HUDEP-2 (cell line): ENCODE results near the gene CLCN7.

Source experiments
- DNase-seq, 76 experiments: peaks; one replicate each; lab custom pipeline; 2025; ENCODE audit not compliant: unreplicated experiment in 76 of 76; lab: John Stamatoyannopoulos, UW

CLCN7 gene

GRCh38 chr16:1474796-1475551 lies at the start of gene CLCN7:
CLCN7 (minus strand) TSS chr16:1475028; CDS start chr16:1474974, 54 bp downstream.
- peak in 73 of 76 experiments; percentile 23 to 90 (median 76) for DNase-seq

- no peak for DNase-seq
These were observed 49.5 kb upstream of the CLCN7 start for GRCh38 chr16:1524366-1524765.

- DNase-seq = no peak
These were observed 48.9 kb upstream of the CLCN7 start for GRCh38 chr16:1523581-1524245.

- no peak for DNase-seq
These were observed 45.6 kb upstream of the CLCN7 start for GRCh38 chr16:1520461-1520860.

GRCh38 chr16:1519831-1520230 lies 45.0 kb upstream of the CLCN7 start:
- DNase-seq = no peak

- no peak for DNase-seq
These were observed 43.9 kb upstream of the CLCN7 start for GRCh38 chr16:1518626-1519135.

- no peak for DNase-seq
These were observed 39.7 kb upstream of the CLCN7 start for GRCh38 chr16:1514507-1514906.

- DNase-seq = no peak
These were observed 37.9 kb upstream of the CLCN7 start for GRCh38 chr16:1512774-1513173.

- DNase-seq = no peak
These were observed 37.1 kb upstream of the CLCN7 start for GRCh38 chr16:1511662-1512569.

GRCh38 chr16:1510941-1511351 lies 36.1 kb upstream of the CLCN7 start:
- no peak for DNase-seq

- DNase-seq = no peak
These were observed 35.4 kb upstream of the CLCN7 start for GRCh38 chr16:1510272-1510671.

GRCh38 chr16:1509307-1510221 lies 34.7 kb upstream of the CLCN7 start:
- DNase-seq = no peak

- DNase-seq = no peak
These were observed 33.8 kb upstream of the CLCN7 start for GRCh38 chr16:1508494-1509187.

GRCh38 chr16:1506494-1507213 lies 31.8 kb upstream of the CLCN7 start:
- DNase-seq = no peak

- DNase-seq = no peak
These were observed 31.1 kb upstream of the CLCN7 start for GRCh38 chr16:1505912-1506311.

- DNase-seq = no peak
These were observed 30.4 kb upstream of the CLCN7 start for GRCh38 chr16:1505073-1505844.

GRCh38 chr16:1503110-1503955 lies 28.5 kb upstream of the CLCN7 start:
- DNase-seq = no peak
